ENCODE results near the gene CNPY2.

- no peak for TF ChIP-seq REST (IDR thresholded peaks at IDR 0.05)
- TF ChIP-seq CTCF (IDR thresholded peaks at IDR 0.05) = no peak
- TF ChIP-seq EP300 (IDR thresholded peaks at IDR 0.05) = no peak
Measured at GRCh38 chr12:56304276-56304675, 11.5 kb downstream of the CNPY2 start.

Data from A549 (cell line).